SK-N-SH (cell line): ENCODE measurements around the gene EXOC7. TPM values are rescaled to one million over a fixed set of nuclear protein-coding genes. Genes with fewer than 3 reads are reported as not detected.

Experiments
- CTCF ChIA-PET: fragments of 300-600, 350-600 bp; formaldehyde crosslinking; extraction: SDS; loops from one replicate; lab custom pipeline; 2021; lab: Yijun Ruan, JAX
- POLR2A ChIA-PET: fragments of 350-600 bp; sonication (Branson Sonifier 250); formaldehyde crosslinking; extraction: SDS; loops from one replicate; lab custom pipeline; 2020; ENCODE audit warnings: antibody characterized with exemption, inconsistent platforms; lab: Yijun Ruan, JAX
- DNase-seq: peaks from one replicate; pipeline ENCODE4 v3.0.0; 2012
- H2AFZ ChIP-seq: fragments of 200-600 bp; sonication (generic); 2 replicates; pipeline ENCODE4 v1.8.1; 2016; ENCODE audit warnings: antibody characterized with exemption, mild to moderate bottlenecking, low read depth
- H3F3A ChIP-seq: fragments of 200-600 bp; sonication (generic); replicated peaks from 2 replicates; pipeline ENCODE3; 2016; ENCODE audit warnings: antibody characterized with exemption, mild to moderate bottlenecking; ENCODE audit not compliant: insufficient read depth
- H3K27ac ChIP-seq, 2 experiments: fragments of 200-500 bp in 1 of 2; fragments of 200-600 bp in 1 of 2; sonication (Bioruptor generic) in 1 of 2; sonication (generic), shearing (Covaris generic) in 1 of 2; 2 replicates each; pipeline versions ENCODE4 v1.5.1 to v1.6.1; 2014 to 2016; ENCODE audit warnings: low read depth in 2 of 2, inconsistent platforms in 1 of 2, low read length in 1 of 2, mild to moderate bottlenecking in 1 of 2, mixed read lengths in 1 of 2
- H3K27me3 ChIP-seq: fragments of 200-600 bp; sonication (generic), shearing (Covaris generic); 2 replicates; pipeline ENCODE4 v1.6.1; 2016; ENCODE audit warnings: mixed run types; ENCODE audit not compliant: insufficient read depth
- H3K36me3 ChIP-seq, 2 experiments: fragments of 200-500 bp in 1 of 2; fragments of 200-600 bp in 1 of 2; sonication (Bioruptor generic) in 1 of 2; sonication (generic) in 1 of 2; replicated peaks in 1 of 2; 2 replicates each; pipeline versions ENCODE3 to v1.5.1; 2014 to 2016; ENCODE audit warnings: low read length in 1 of 2, mild to moderate bottlenecking in 1 of 2; ENCODE audit not compliant: insufficient read depth in 2 of 2, control insufficient read depth in 1 of 2
- H3K4me1 ChIP-seq, 2 experiments: fragments of 200-500 bp in 1 of 2; fragments of 200-600 bp in 1 of 2; sonication (Bioruptor generic) in 1 of 2; sonication (generic), shearing (Covaris generic) in 1 of 2; 2 replicates each; pipeline versions ENCODE4 v1.5.1 to v1.6.1; 2014 to 2016; ENCODE audit warnings: low read depth in 1 of 2, low read length in 1 of 2, mixed run types in 1 of 2; ENCODE audit not compliant: insufficient read depth in 2 of 2, control insufficient read depth in 1 of 2
- H3K4me2 ChIP-seq: fragments of 200-600 bp; sonication (generic), shearing (Covaris generic); 2 replicates; pipeline ENCODE4 v1.6.1; 2017; ENCODE audit warnings: mixed run types
- H3K4me3 ChIP-seq, 2 experiments: fragments of 200-500 bp in 1 of 2; fragments of 200-600 bp in 1 of 2; sonication (Bioruptor generic) in 1 of 2; sonication (generic), shearing (Covaris generic) in 1 of 2; 2 replicates each; pipeline versions ENCODE4 v1.5.1 to v1.8.1; 2014 to 2016; ENCODE audit warnings: low read depth in 2 of 2, inconsistent platforms in 1 of 2, low read length in 1 of 2, mild to moderate bottlenecking in 1 of 2, mixed read lengths in 1 of 2, moderate library complexity in 1 of 2
- H3K79me2 ChIP-seq: fragments of 200-600 bp; sonication (generic); 2 replicates; pipeline ENCODE4 v1.8.1; 2017; ENCODE audit warnings: mild to moderate bottlenecking; ENCODE audit not compliant: insufficient read depth
- H3K9ac ChIP-seq: fragments of 200-600 bp; sonication (generic); 2 replicates; pipeline ENCODE4 v1.6.1; 2017; ENCODE audit warnings: mixed run types
- H3K9me2 ChIP-seq: fragments of 200-600 bp; sonication (generic); 2 replicates; pipeline ENCODE4 v1.6.1; 2017; ENCODE audit warnings: mixed run types
- H3K9me3 ChIP-seq: fragments of 200-600 bp; sonication (generic); 2 replicates; pipeline ENCODE4 v1.6.1; 2017; ENCODE audit warnings: mixed run types, mild to moderate bottlenecking, moderate library complexity
- H4K20me1 ChIP-seq: fragments of 200-600 bp; sonication (generic); 2 replicates; pipeline ENCODE4 v1.6.1; 2017; ENCODE audit warnings: mild to moderate bottlenecking, mixed run types; ENCODE audit not compliant: insufficient read depth
- ELF1 ChIP-seq: IDR thresholded peaks from 2 replicates; pipeline ENCODE4 v1.4.0; 2012
- FOSL2 ChIP-seq: IDR thresholded peaks from 2 replicates; pipeline ENCODE4 v1.4.0; 2012; ENCODE audit warnings: low read depth, mild to moderate bottlenecking, moderate library complexity, borderline replicate concordance
- FOXJ3 ChIP-seq: sonication (generic); formaldehyde crosslinking; IDR thresholded peaks from 2 replicates; pipeline ENCODE4 v1.5.1; 2020; ENCODE audit warnings: mild to moderate bottlenecking, missing genetic modification reagents
- GABPA ChIP-seq: IDR thresholded peaks from 2 replicates; pipeline ENCODE4 v1.4.0; 2012; ENCODE audit warnings: low read depth, mild to moderate bottlenecking
- GATA2 ChIP-seq: sonication (generic); formaldehyde crosslinking; IDR thresholded peaks from 2 replicates; pipeline ENCODE4 v1.5.0; 2020; ENCODE audit warnings: mild to moderate bottlenecking, missing genetic modification reagents
- JUND ChIP-seq: IDR thresholded peaks from 2 replicates; pipeline ENCODE4 v1.4.0; 2012
- MEF2A ChIP-seq: IDR thresholded peaks from 2 replicates; pipeline ENCODE4 v1.4.0; 2012; ENCODE audit warnings: low read depth, borderline replicate concordance
- NFIC ChIP-seq: IDR thresholded peaks from 2 replicates; pipeline ENCODE4 v1.4.0; 2012; ENCODE audit warnings: borderline replicate concordance
- NRF1 ChIP-seq: IDR thresholded peaks from 2 replicates; pipeline ENCODE4 v1.6.1; 2012; ENCODE audit warnings: low read depth, mild to moderate bottlenecking, low read length
- RAD21 ChIP-seq: IDR thresholded peaks from 2 replicates; pipeline ENCODE4 v1.6.1; 2012; ENCODE audit warnings: mild to moderate bottlenecking, low read length
- REST ChIP-seq: IDR thresholded peaks from 2 replicates; pipeline ENCODE4 v1.6.1; 2012; ENCODE audit warnings: mild to moderate bottlenecking, low read depth, low read length, moderate library complexity
- SIN3A ChIP-seq: IDR thresholded peaks from 2 replicates; pipeline ENCODE4 v1.6.1; 2012; ENCODE audit warnings: low read depth, mild to moderate bottlenecking, low read length, moderate library complexity, borderline replicate concordance
- SMC3 ChIP-seq: IDR thresholded peaks from 2 replicates; pipeline ENCODE4 v1.6.1; 2012; ENCODE audit warnings: low read depth, low read length, improper control_type of control experiment
- TAF1 ChIP-seq: IDR thresholded peaks from 2 replicates; pipeline ENCODE4 v1.6.1; 2012; ENCODE audit warnings: low read depth, mild to moderate bottlenecking, low read length, moderate library complexity, borderline replicate concordance
- USF1 ChIP-seq: IDR thresholded peaks from 2 replicates; pipeline ENCODE4 v1.4.0; 2012; ENCODE audit warnings: low read depth, borderline replicate concordance
- USF2 ChIP-seq: fragments of 150-350 bp; IDR thresholded peaks from 2 replicates; pipeline ENCODE4 v1.6.1; 2017; ENCODE audit warnings: antibody characterized with exemption, low read length, low read depth, borderline replicate concordance
- WGBS: methylation state at CpG from one replicate; pipeline ENCODE4 v1.1.6; 2017; ENCODE audit warnings: low lambda C conversion rate; 5-methylcytosine and 5-hydroxymethylcytosine counted together
- polyA plus RNA-seq, 3 experiments: library from polyadenylated mRNA; depleted of rRNA; stranded (reverse); fragments of >200 nt; gene quantifications; 2 replicates each; pipeline ENCODE4 v1.2.3, GENCODE V29; 2012

Gene EXOC7
- polyA plus RNA-seq, 1 of the 3 experiments (the other 2 are of a cell fraction): 129 TPM

- no peak for TF ChIP-seq REST
- no peak for TF ChIP-seq NRF1
- no peak for TF ChIP-seq SMC3
- no peak for TF ChIP-seq SIN3A
- TF ChIP-seq FOXJ3 (CRISPR knock-in tag): no peak
- TF ChIP-seq GABPA: no peak
- no peak for TF ChIP-seq RAD21
- no peak for TF ChIP-seq USF2
- no peak for TF ChIP-seq TAF1
- no peak for TF ChIP-seq GATA2 (CRISPR knock-in tag)
- TF ChIP-seq USF1: no peak
Measured at GRCh38 chr17:76151896-76152454, 48.4 kb upstream of the EXOC7 start (continued).

- Histone ChIP-seq H3K79me2 (no peaks in the 10 kb centered on the region), H3K4me3 (no peak overlapping the region), H2AFZ (no peak overlapping the region), H3K27ac (no peak overlapping the region), H3K9ac (no peak overlapping the region), H3K36me3 (peaks cover 0 to 3% of the 10 kb centered on the region in 2 experiments), H3F3A (no peaks in the 10 kb centered on the region), H3K9me3 (no peaks in the 10 kb centered on the region), H4K20me1 (no peaks in the 10 kb centered on the region), H3K4me1 (no peaks in the 10 kb centered on the region), H3K27me3 (no peaks in the 10 kb centered on the region), H3K9me2 (no peaks in the 10 kb centered on the region), H3K4me2 (no peak overlapping the region)
- no peak for DNase-seq
- WGBS: 85% methylated on average over 23 of the region's 23 CpGs
- POLR2A ChIA-PET: no interaction called here
- CTCF ChIA-PET: interaction anchor here (0.9 to 16.5 kb wide), 8 partner anchors 9 to 137 kb away, joined by 3 to 119 read pairs (median 6); no protein-coding TSS in a partner anchor
- no peak for TF ChIP-seq USF2
- no peak for TF ChIP-seq ELF1
- no peak for TF ChIP-seq SIN3A
- TF ChIP-seq MEF2A: no peak
- no peak for TF ChIP-seq NRF1
- TF ChIP-seq JUND: no peak
- no peak for TF ChIP-seq FOSL2
- TF ChIP-seq NFIC: no peak
- no peak for TF ChIP-seq GABPA
- TF ChIP-seq SMC3: no peak
Measured at GRCh38 chr17:76150712-76151622, 47.4 kb upstream of the EXOC7 start.
